Smooth muscle cell (in vitro differentiated cells): Measurements from ENCODE around the gene MOCS2. TPM values are rescaled to one million over a fixed set of nuclear protein-coding genes. Genes with fewer than 3 reads are reported as not detected.
"Not testable (repeated sequence)": the region's sequence is repeated elsewhere in the genome, so short reads cannot be mapped to it uniquely, and the experiment has no call there.

Experiments
- DNase-seq: peaks from one replicate; lab custom pipeline; 2025; ENCODE audit not compliant: unreplicated experiment; lab: John Stamatoyannopoulos, UW
- H2AFZ ChIP-seq: fragments of 200-600 bp; sonication (generic); 2 replicates; pipeline ENCODE4 v1.6.0; 2016; ENCODE audit warnings: antibody characterized with exemption, low read depth, mild to moderate bottlenecking
- H3F3A ChIP-seq: fragments of 200-600 bp; sonication (generic); 2 replicates; pipeline ENCODE4 v1.6.0; 2017; ENCODE audit warnings: antibody characterized with exemption, low read depth
- H3K27ac ChIP-seq: fragments of 200-600 bp; sonication (generic); 2 replicates; pipeline ENCODE4 v1.5.1; 2016; ENCODE audit warnings: low read depth, mild to moderate bottlenecking
- H3K27me3 ChIP-seq: fragments of 200-600 bp; sonication (generic); 2 replicates; pipeline ENCODE4 v1.6.1; 2016; ENCODE audit warnings: low read depth, mild to moderate bottlenecking
- H3K36me3 ChIP-seq: fragments of 200-600 bp; sonication (generic); 2 replicates; pipeline ENCODE4 v1.5.1; 2016; ENCODE audit warnings: low read depth
- H3K4me1 ChIP-seq: fragments of 200-600 bp; sonication (generic); 2 replicates; pipeline ENCODE4 v1.5.1; 2016; ENCODE audit warnings: low read depth
- H3K4me2 ChIP-seq: fragments of 200-600 bp; sonication (generic); 2 replicates; pipeline ENCODE4 v1.6.0; 2016; ENCODE audit warnings: mild to moderate bottlenecking
- H3K4me3 ChIP-seq: fragments of 200-600 bp; sonication (generic); 2 replicates; pipeline ENCODE4 v1.5.1; 2016; ENCODE audit warnings: mild to moderate bottlenecking
- H3K79me2 ChIP-seq: fragments of 200-600 bp; sonication (generic); 2 replicates; pipeline ENCODE4 v1.6.0; 2016; ENCODE audit warnings: low read depth, mild to moderate bottlenecking
- H3K9ac ChIP-seq: fragments of 200-600 bp; sonication (generic); 2 replicates; pipeline ENCODE4 v1.6.0; 2016; ENCODE audit warnings: low read depth
- H3K9me3 ChIP-seq: fragments of 200-600 bp; sonication (generic); replicated peaks from 2 replicates; pipeline ENCODE4 v1.5.1; 2016; ENCODE audit warnings: low read depth
- H4K20me1 ChIP-seq: fragments of 200-600 bp; sonication (generic); 2 replicates; pipeline ENCODE4 v1.6.0; 2016; ENCODE audit warnings: low read depth
- CTCF ChIP-seq: fragments of 200-600 bp; sonication (generic); IDR thresholded peaks from 2 replicates; pipeline ENCODE4 v1.5.1; 2017; ENCODE audit warnings: borderline replicate concordance, mild to moderate bottlenecking, antibody characterized with exemption; ENCODE audit not compliant: insufficient read depth, poor library complexity, severe bottlenecking
- WGBS: methylation state at CpG from one replicate; pipeline ENCODE4 v1.1.7; 2016; ENCODE audit warnings: low lambda C conversion rate; 5-methylcytosine and 5-hydroxymethylcytosine counted together
- polyA plus RNA-seq: library from polyadenylated mRNA; unstranded; fragments of >200 nt; fragmentation: Nextera tagmentation; extraction: Ambion mirVana; gene quantifications from 2 replicates; pipeline ENCODE4 v1.2.1, GENCODE V29; 2016
- total RNA-seq: library from RNA; depleted of rRNA; stranded (reverse); fragments of >200 nt; gene quantifications from 2 replicates; pipeline ENCODE4 v1.2.3, GENCODE V29; 2014

Gene MOCS2
- total and polyA plus RNA-seq, 2 experiments from 2014 or later, result 44.8 to 56.3 TPM

- Histone ChIP-seq H3F3A (no peaks in the 10 kb centered on the region), H3K4me1 (peaks cover 3% of the 10 kb centered on the region), H3K27me3 (no peaks in the 10 kb centered on the region), H3K9me3 (no peaks in the 10 kb centered on the region), H3K79me2 (no peaks in the 10 kb centered on the region), H3K36me3 (no peaks in the 10 kb centered on the region), H3K4me2 (no peak overlapping the region), H2AFZ (no peak overlapping the region), H4K20me1 (no peaks in the 10 kb centered on the region), H3K9ac (no peak overlapping the region), H3K4me3 (no peak overlapping the region), H3K27ac (no peak overlapping the region)
- no peak for DNase-seq
- TF ChIP-seq CTCF, result peak; percentile 29
Measured at GRCh38 chr5:53114988-53115387, 5.4 kb upstream of the MOCS2 start.

GRCh38 chr5:53113947-53114346, 4.4 kb upstream of the MOCS2 start:
- no peaks in the 10 kb centered on the region for H3K9me3 ChIP-seq
- DNase-seq, result no peak
- H3K79me2 ChIP-seq, result peaks cover 3% of the 10 kb centered on the region
- no peak overlapping the region for H3K4me2 ChIP-seq
- no peaks in the 10 kb centered on the region for H3K27me3 ChIP-seq
- no peak overlapping the region for H3K27ac ChIP-seq
- whole genome bisulfite sequencing, result 88% methylated on average over 9 of the region's 9 CpGs
- TF ChIP-seq CTCF, result no peak
- H3K4me3 ChIP-seq, result no peak overlapping the region
- no peaks in the 10 kb centered on the region for H3K36me3 ChIP-seq
- H3K4me1 ChIP-seq, result peaks cover 3% of the 10 kb centered on the region
- no peak overlapping the region for H2AFZ ChIP-seq
- no peaks in the 10 kb centered on the region for H4K20me1 ChIP-seq
- H3K9ac ChIP-seq, result no peak overlapping the region
- no peaks in the 10 kb centered on the region for H3F3A ChIP-seq

- no peak overlapping the region for H3K9ac ChIP-seq
- no peak for TF ChIP-seq CTCF
- no peaks in the 10 kb centered on the region for H3F3A ChIP-seq
- no peak for DNase-seq
- no peak overlapping the region for H3K27ac ChIP-seq
- no peak overlapping the region for H3K4me3 ChIP-seq
- H3K36me3 ChIP-seq, result no peaks in the 10 kb centered on the region
- H3K27me3 ChIP-seq, result no peaks in the 10 kb centered on the region
- no peak overlapping the region for H2AFZ ChIP-seq
- peaks cover 14% of the 10 kb centered on the region for H3K79me2 ChIP-seq
- H3K9me3 ChIP-seq, result no peaks in the 10 kb centered on the region
- H3K4me1 ChIP-seq, result peaks cover 10% of the 10 kb centered on the region
- H4K20me1 ChIP-seq, result no peaks in the 10 kb centered on the region
- WGBS, result 96% methylated on average over 3 of the region's 3 CpGs
- no peak overlapping the region for H3K4me2 ChIP-seq
Measured at GRCh38 chr5:53112909-53113308, 3.4 kb upstream of the MOCS2 start.

GRCh38 chr5:53112307-53112706, 2.8 kb upstream of the MOCS2 start:
- not testable (repeated sequence) for DNase-seq, H3F3A ChIP-seq, H3K4me3 ChIP-seq, H2AFZ ChIP-seq, H4K20me1 ChIP-seq, H3K27ac ChIP-seq, H3K4me2 ChIP-seq, H3K27me3 ChIP-seq, H3K36me3 ChIP-seq, H3K9me3 ChIP-seq, H3K9ac ChIP-seq
- 98% methylated on average over 6 of the region's 6 CpGs for WGBS
- peaks cover 10% of the 10 kb centered on the region for H3K4me1 ChIP-seq
- H3K79me2 ChIP-seq, result peaks cover 14% of the 10 kb centered on the region
